Measurements from ENCODE around the gene UBALD2.

DNA sequence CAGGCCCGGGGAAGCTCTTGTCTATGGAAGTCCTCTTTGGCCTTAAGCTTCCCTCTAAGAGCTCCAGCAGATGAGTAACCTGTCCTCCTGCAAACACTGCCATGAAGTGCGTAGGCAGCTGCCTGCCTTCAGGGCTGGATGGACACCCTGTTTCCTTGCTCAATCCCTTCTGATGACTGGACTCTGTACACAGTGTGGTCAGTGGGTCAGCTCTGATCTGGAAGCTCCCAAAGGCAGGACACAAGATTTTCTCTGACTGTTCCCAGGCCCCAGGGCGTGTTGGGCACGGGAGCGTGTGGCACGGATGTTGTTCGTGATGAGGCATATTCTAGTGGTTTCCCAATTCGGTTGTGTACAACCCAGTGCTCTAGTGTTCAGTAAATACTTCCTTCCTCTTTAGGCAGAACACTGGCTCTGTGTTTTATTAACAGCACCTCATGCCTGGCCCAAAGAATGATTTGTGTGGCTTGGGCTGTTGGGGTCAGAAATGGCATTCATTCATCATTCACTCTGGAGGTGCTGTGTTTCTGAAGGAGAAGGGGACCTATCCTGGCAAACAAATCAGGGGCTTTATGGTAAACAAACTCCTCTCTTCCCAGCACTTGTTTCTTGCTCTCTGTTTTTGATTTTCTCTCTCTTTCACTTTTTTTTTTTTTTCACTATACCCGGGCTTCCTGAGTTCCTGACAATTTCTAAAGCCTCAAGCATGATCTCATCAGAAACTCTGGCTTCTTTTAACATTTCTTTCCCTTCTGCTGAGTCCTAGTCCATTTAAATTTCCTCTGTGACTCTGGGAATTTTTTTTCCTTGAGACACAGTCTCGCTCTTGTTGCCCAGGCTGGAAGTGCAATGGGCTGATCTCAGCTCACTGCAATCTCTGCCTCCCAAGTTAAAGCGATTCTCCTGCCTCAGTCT, 12.9 kb upstream of the UBALD2 start:
- no peak for TF ChIP-seq POLR2A (IDR thresholded peaks at IDR 0.05)
- TF ChIP-seq, protein P1, sequence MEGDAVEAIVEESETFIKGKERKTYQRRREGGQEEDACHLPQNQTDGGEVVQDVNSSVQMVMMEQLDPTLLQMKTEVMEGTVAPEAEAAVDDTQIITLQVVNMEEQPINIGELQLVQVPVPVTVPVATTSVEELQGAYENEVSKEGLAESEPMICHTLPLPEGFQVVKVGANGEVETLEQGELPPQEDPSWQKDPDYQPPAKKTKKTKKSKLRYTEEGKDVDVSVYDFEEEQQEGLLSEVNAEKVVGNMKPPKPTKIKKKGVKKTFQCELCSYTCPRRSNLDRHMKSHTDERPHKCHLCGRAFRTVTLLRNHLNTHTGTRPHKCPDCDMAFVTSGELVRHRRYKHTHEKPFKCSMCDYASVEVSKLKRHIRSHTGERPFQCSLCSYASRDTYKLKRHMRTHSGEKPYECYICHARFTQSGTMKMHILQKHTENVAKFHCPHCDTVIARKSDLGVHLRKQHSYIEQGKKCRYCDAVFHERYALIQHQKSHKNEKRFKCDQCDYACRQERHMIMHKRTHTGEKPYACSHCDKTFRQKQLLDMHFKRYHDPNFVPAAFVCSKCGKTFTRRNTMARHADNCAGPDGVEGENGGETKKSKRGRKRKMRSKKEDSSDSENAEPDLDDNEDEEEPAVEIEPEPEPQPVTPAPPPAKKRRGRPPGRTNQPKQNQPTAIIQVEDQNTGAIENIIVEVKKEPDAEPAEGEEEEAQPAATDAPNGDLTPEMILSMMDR (IDR thresholded peaks at IDR 0.05), result no peak
